A673 (cell line): ENCODE measurements around the gene SHC3. TPM values are rescaled to one million over a fixed set of nuclear protein-coding genes. Genes with fewer than 3 reads are reported as not detected.

Experiments
- BruUV-seq: library from RNA; stranded (reverse); fragments of 400-500 nt; replicated peaks from 2 replicates; lab custom pipeline; 2021; lab: Mats Ljungman, UMichigan
- CTCF ChIA-PET: fragments of 300-600 bp; sonication (Branson Sonifier 250); formaldehyde crosslinking; loops from one replicate; lab custom pipeline; 2022; ENCODE audit warnings: antibody characterized with exemption; lab: Charles Lee
- POLR2A ChIA-PET: fragments of 300-600 bp; sonication (Branson Sonifier 250); formaldehyde crosslinking; loops from one replicate; lab custom pipeline; 2022; ENCODE audit warnings: antibody characterized with exemption; ENCODE audit not compliant: low non-redundant PET; lab: Charles Lee
- DNase-seq: peaks from one replicate; pipeline ENCODE4 v3.0.0-alpha.2; 2015; ENCODE audit warnings: low spot score
- H3K27ac ChIP-seq: fragments of 200-600 bp; sonication (generic); 2 replicates; pipeline ENCODE4 v1.5.1; 2016; ENCODE audit warnings: mixed run types, low read depth, mild to moderate bottlenecking, mixed read lengths, antibody characterized with exemption, low read length; ENCODE audit not compliant: poor library complexity, severe bottlenecking
- H3K27me3 ChIP-seq: fragments of 200-600 bp; sonication (generic); replicated peaks from 2 replicates; pipeline ENCODE4 v1.6.1; 2017; ENCODE audit warnings: mixed run types, low read depth, mild to moderate bottlenecking, mixed read lengths, antibody characterized with exemption, low read length; ENCODE audit not compliant: insufficient read depth, poor library complexity
- H3K36me3 ChIP-seq: fragments of 200-600 bp; sonication (generic); 2 replicates; pipeline ENCODE4 v1.6.1; 2016; ENCODE audit warnings: mixed run types, mild to moderate bottlenecking, mixed read lengths, antibody characterized with exemption, low read length; ENCODE audit not compliant: insufficient read depth, poor library complexity, severe bottlenecking
- H3K4me1 ChIP-seq: fragments of 200-600 bp; sonication (generic); 2 replicates; pipeline ENCODE4 v1.6.1; 2017; ENCODE audit warnings: mixed run types, mild to moderate bottlenecking, mixed read lengths, antibody characterized with exemption, low read length; ENCODE audit not compliant: insufficient read depth, poor library complexity, severe bottlenecking
- H3K4me3 ChIP-seq: fragments of 200-600 bp; sonication (generic); 2 replicates; pipeline ENCODE4 v1.5.1; 2016; ENCODE audit warnings: low read depth, mixed run types, mild to moderate bottlenecking, mixed read lengths, low read length; ENCODE audit not compliant: poor library complexity, severe bottlenecking
- H3K9me3 ChIP-seq: fragments of 200-600 bp; sonication (generic); 2 replicates; pipeline ENCODE4 v1.6.1; 2016; ENCODE audit warnings: mixed run types, low read depth, mild to moderate bottlenecking, mixed read lengths, antibody characterized with exemption, low read length; ENCODE audit not compliant: poor library complexity, severe bottlenecking
- CTCF ChIP-seq: fragments of 300-800, 200-600 bp; sonication (generic); conservative IDR thresholded peaks from 2 replicates; pipeline ENCODE4 v1.5.1; 2017; ENCODE audit warnings: low read depth, mild to moderate bottlenecking, antibody characterized with exemption, low read length, moderate library complexity, mixed read lengths
- EZH2 ChIP-seq: fragments of 200-600 bp; sonication (generic); IDR thresholded peaks from 2 replicates; pipeline ENCODE4 v1.6.1; 2017; ENCODE audit warnings: borderline replicate concordance, low read depth, mild to moderate bottlenecking, mixed read lengths, antibody characterized with exemption, low read length; ENCODE audit not compliant: poor library complexity, severe bottlenecking
- intact Hi-C: fragments of 100-400 bp; cut with micrococcal nuclease; formaldehyde crosslinking; loops from one replicate; pipeline ENCODE4 v1.10.0; 2022; ENCODE audit not compliant: unreplicated experiment
- total RNA-seq: library from RNA; stranded (reverse); gene quantifications from 2 replicates; pipeline ENCODE4 v1.2.3, GENCODE V29; 2021

The SHC3 gene
- total RNA-seq, 1 experiment from 2014 or later, result 6.6 TPM

- no peaks in the 10 kb centered on the region for H3K4me1 ChIP-seq
- no peak overlapping the region for H3K4me3 ChIP-seq
- intact Hi-C loops, result no loop called here
- no TSS peak for BruUV-seq
- no peaks in the 10 kb centered on the region for H3K27me3 ChIP-seq
- DNase-seq, result no peak
- no peaks in the 10 kb centered on the region for H3K9me3 ChIP-seq
- ChIA-PET POLR2A (no interaction called here), CTCF (no interaction called here)
- no peaks in the 10 kb centered on the region for H3K36me3 ChIP-seq
- H3K27ac ChIP-seq, result no peak overlapping the region
- TF ChIP-seq CTCF, result no peak
- TF ChIP-seq EZH2, result no peak
Observed at GRCh38 chr9:89022001-89022759, 156.4 kb downstream of the SHC3 start.

- intact Hi-C loops, result no loop called here
- DNase-seq, result no peak
Observed at GRCh38 chr9:89021154-89021803, 157.3 kb downstream of the SHC3 start.

GRCh38 chr9:89020754-89021153 lies 157.9 kb downstream of the SHC3 start:
- H3K9me3 ChIP-seq, result no peaks in the 10 kb centered on the region
- intact Hi-C loops, result no loop called here
- H3K4me1 ChIP-seq, result no peaks in the 10 kb centered on the region
- H3K27ac ChIP-seq, result no peak overlapping the region
- no TSS peak for BruUV-seq
- no peak overlapping the region for H3K4me3 ChIP-seq
- CTCF ChIA-PET, result no interaction called here
- no peak for DNase-seq
- H3K36me3 ChIP-seq, result no peaks in the 10 kb centered on the region
- H3K27me3 ChIP-seq, result no peaks in the 10 kb centered on the region
- POLR2A ChIA-PET, result no interaction called here
- TF ChIP-seq EZH2, result no peak
- no peak for TF ChIP-seq CTCF

More at GRCh38 chr9:89021154-89021803, 157.3 kb downstream of the SHC3 start:
- Histone ChIP-seq H3K4me3 (no peak overlapping the region), H3K27me3 (no peaks in the 10 kb centered on the region), H3K27ac (no peak overlapping the region), H3K4me1 (no peaks in the 10 kb centered on the region), H3K9me3 (no peaks in the 10 kb centered on the region), H3K36me3 (no peaks in the 10 kb centered on the region)
- ChIA-PET POLR2A (no interaction called here), CTCF (no interaction called here)
- TF ChIP-seq EZH2, result no peak
- TF ChIP-seq CTCF, result no peak
- no TSS peak for BruUV-seq
